Tibial nerve (tissue), 4 donors: ENCODE results near the gene HS2ST1. TPM values are rescaled to one million over a fixed set of nuclear protein-coding genes. Genes with fewer than 3 reads are reported as not detected.
"Not testable (repeated sequence)": the region's sequence is repeated elsewhere in the genome, so short reads cannot be mapped to it uniquely, and the experiment has no call there.

Experiments
- DNase-seq, 2 donors: peaks; one replicate each; pipeline ENCODE4 v3.0.0-alpha.2; 2019; ENCODE audit warnings: low spot score in 2 of 2
- H3K27ac ChIP-seq, 4 donors: fragments of 200-600 bp; sonication (generic) in 3 of 4; one replicate each; pipeline ENCODE4 v1.5.1; 2017 to 2019; ENCODE audit warnings: mild to moderate bottlenecking in 1 of 4
- H3K27me3 ChIP-seq, 2 donors: fragments of 200-600 bp; sonication (generic) in 1 of 2; one replicate each; pipeline versions ENCODE4 v1.5.1 to v1.6.0; 2017 to 2019
- H3K36me3 ChIP-seq, 3 donors: fragments of 200-600 bp; sonication (generic); one replicate each; pipeline ENCODE4 v1.5.1; 2018 to 2019
- H3K4me1 ChIP-seq, 4 donors: fragments of 200-600 bp; sonication (generic) in 3 of 4; one replicate each; pipeline ENCODE4 v1.5.1; 2017 to 2019
- H3K4me3 ChIP-seq, 4 donors: fragments of 200-600 bp; sonication (generic) in 3 of 4; one replicate each; pipeline ENCODE4 v1.5.1; 2017 to 2019; ENCODE audit warnings: mild to moderate bottlenecking in 1 of 4, moderate library complexity in 1 of 4
- H3K9me3 ChIP-seq, 4 donors: fragments of 200-600 bp; sonication (generic) in 3 of 4; one replicate each; pipeline ENCODE4 v1.5.1; 2017 to 2019
- CTCF ChIP-seq, 5 experiments: fragments of 200-600 bp in 3 of 5; fragments of 450-650 bp in 2 of 5; sonication (generic) in 3 of 5; IDR thresholded peaks; one replicate each; pipeline ENCODE4 v1.5.1; 2016 to 2019; ENCODE audit warnings: antibody characterized with exemption in 5 of 5, mild to moderate bottlenecking in 3 of 5, moderate library complexity in 2 of 5
- EP300 ChIP-seq, 2 donors: sonication (generic); formaldehyde crosslinking; IDR thresholded peaks; one replicate each; pipeline ENCODE4 v1.6.1; 2017; ENCODE audit warnings: antibody characterized with exemption in 2 of 2, mild to moderate bottlenecking in 1 of 2
- POLR2A ChIP-seq, 2 donors: fragments of 450-650 bp; IDR thresholded peaks; one replicate each; pipeline ENCODE4 v1.6.1; 2017; ENCODE audit warnings: antibody characterized with exemption in 2 of 2, mild to moderate bottlenecking in 2 of 2, moderate library complexity in 2 of 2
- WGBS, 2 donors: methylation state at CpG; one replicate each; pipeline ENCODE4 v1.1.5; 2018; 5-methylcytosine and 5-hydroxymethylcytosine counted together
- total RNA-seq, 4 donors: library from RNA; depleted of rRNA; stranded (reverse); fragments of >200 nt; gene quantifications; one replicate each; pipeline ENCODE4 v1.1.0, GENCODE V29; 2016

HS2ST1 gene
- total RNA-seq, 4 donors from 2014 or later = 10.3 to 12.9 (median 11.2) TPM

- Histone ChIP-seq H3K27me3 (no peaks in the 10 kb centered on the region), H3K4me1 (peaks cover 0 to 20% (median 5%) of the 10 kb centered on the region in 4 donors), H3K4me3 (no peak overlapping the region), H3K27ac (peak overlapping the region in 1 of 4 donors; percentile 39), H3K9me3 (no peaks in the 10 kb centered on the region), H3K36me3 (no peaks in the 10 kb centered on the region)
- no peak for TF ChIP-seq EP300 (IDR thresholded peaks at IDR 0.05)
- no peak for TF ChIP-seq CTCF (IDR thresholded peaks at IDR 0.05)
- no peak for TF ChIP-seq POLR2A (IDR thresholded peaks at IDR 0.05)
- WGBS, 2 donors = 47 to 70% methylated on average over 1 of the region's 1 CpG
- no peak for DNase-seq
Measured at GRCh38 chr1:86951430-86951829, 37.0 kb downstream of the HS2ST1 start.

GRCh38 chr1:86953167-86953566 lies 38.7 kb downstream of the HS2ST1 start:
- WGBS, 2 donors = 95 to 98% methylated on average over 3 of the region's 3 CpGs
- no peaks in the 10 kb centered on the region for H3K9me3 ChIP-seq
- peaks cover 0 to 15% (median 5%) of the 10 kb centered on the region in 4 donors for H3K4me1 ChIP-seq
- TF ChIP-seq CTCF (IDR thresholded peaks at IDR 0.05) (no peak), EP300 (IDR thresholded peaks at IDR 0.05) (no peak), POLR2A (IDR thresholded peaks at IDR 0.05) (no peak)
- no peak overlapping the region for H3K27ac ChIP-seq
- H3K27me3 ChIP-seq = no peaks in the 10 kb centered on the region
- no peak for DNase-seq
- H3K4me3 ChIP-seq = no peak overlapping the region
- H3K36me3 ChIP-seq = no peaks in the 10 kb centered on the region

GRCh38 chr1:86955678-86956077 lies 41.2 kb downstream of the HS2ST1 start:
- TF ChIP-seq POLR2A (IDR thresholded peaks at IDR 0.05) = no peak
- no peak for TF ChIP-seq CTCF (IDR thresholded peaks at IDR 0.05)
- no peak for TF ChIP-seq EP300 (IDR thresholded peaks at IDR 0.05)
- no peaks in the 10 kb centered on the region for H3K9me3 ChIP-seq
- peaks cover 0 to 12% (median 5%) of the 10 kb centered on the region in 4 donors for H3K4me1 ChIP-seq
- H3K27ac ChIP-seq = no peak overlapping the region
- 85% methylated on average over 3 of the region's 3 CpGs for WGBS, 2 donors
- H3K27me3 ChIP-seq = no peaks in the 10 kb centered on the region
- H3K4me3 ChIP-seq = no peak overlapping the region
- DNase-seq = no peak
- H3K36me3 ChIP-seq = no peaks in the 10 kb centered on the region

- Histone ChIP-seq H3K4me1 (peaks cover 0 to 8% (median 4%) of the 10 kb centered on the region in 4 donors), H3K27me3 (no peaks in the 10 kb centered on the region), H3K27ac (no peak overlapping the region), H3K9me3 (no peaks in the 10 kb centered on the region), H3K4me3 (no peak overlapping the region), H3K36me3 (no peaks in the 10 kb centered on the region)
- DNase-seq = no peak
- TF ChIP-seq POLR2A (IDR thresholded peaks at IDR 0.05) = no peak
Measured at GRCh38 chr1:86956221-86956620, 41.8 kb downstream of the HS2ST1 start.

- Histone ChIP-seq H3K27me3 (no peaks in the 10 kb centered on the region), H3K9me3 (no peaks in the 10 kb centered on the region), H3K27ac (no peak overlapping the region), H3K4me1 (peaks cover 0 to 5% (median 0%) of the 10 kb centered on the region in 4 donors), H3K4me3 (no peak overlapping the region), H3K36me3 (no peaks in the 10 kb centered on the region)
- TF ChIP-seq EP300 (IDR thresholded peaks at IDR 0.05) (no peak), CTCF (IDR thresholded peaks at IDR 0.05) (no peak), POLR2A (IDR thresholded peaks at IDR 0.05) (no peak)
- no peak for DNase-seq
Measured at GRCh38 chr1:86957221-86957620, 42.8 kb downstream of the HS2ST1 start.

- peaks cover 0 to 6% (median 2%) of the 10 kb centered on the region in 4 donors for H3K4me1 ChIP-seq
Measured at GRCh38 chr1:86960548-86960947, 46.1 kb downstream of the HS2ST1 start.

GRCh38 chr1:86963841-86964240 lies 49.4 kb downstream of the HS2ST1 start:
- H3K27me3 ChIP-seq, H3K27ac ChIP-seq, H3K4me3 ChIP-seq, H3K4me1 ChIP-seq, H3K36me3 ChIP-seq, H3K9me3 ChIP-seq, DNase-seq: not testable (repeated sequence)
- WGBS, 2 donors = 96 to 100% methylated on average over 2 to 11 of the region's 36 CpGs

More at GRCh38 chr1:86960548-86960947, 46.1 kb downstream of the HS2ST1 start:
- Histone ChIP-seq H3K9me3 (no peaks in the 10 kb centered on the region), H3K4me3 (no peak overlapping the region), H3K27ac (no peak overlapping the region), H3K27me3 (no peaks in the 10 kb centered on the region), H3K36me3 (no peaks in the 10 kb centered on the region)
- no peak for DNase-seq
- no peak for TF ChIP-seq CTCF (IDR thresholded peaks at IDR 0.05)
- TF ChIP-seq POLR2A (IDR thresholded peaks at IDR 0.05) = no peak
- no peak for TF ChIP-seq EP300 (IDR thresholded peaks at IDR 0.05)
